IMR-90 (cell line): Measurements from ENCODE around the gene SLC25A2. TPM values are rescaled to one million over a fixed set of nuclear protein-coding genes. Genes with fewer than 3 reads are reported as not detected.

Experiments used
- ATAC-seq: fragments of 200-7000 bp; cut with Tn5 transposase; 2 replicates; pipeline ENCODE4 v1.9.1; 2020; ENCODE audit warnings: low read depth, mild to moderate bottlenecking, moderate library complexity
- BruUV-seq: library from RNA; stranded (reverse); fragments of 400-500 nt; replicated peaks from 2 replicates; lab custom pipeline; 2021; lab: Mats Ljungman, UMichigan
- CTCF ChIA-PET: fragments of 300-600 bp; formaldehyde crosslinking; extraction: SDS; loops from one replicate; lab custom pipeline; 2021; ENCODE audit warnings: antibody characterized with exemption; lab: Yijun Ruan, JAX
- POLR2A ChIA-PET: fragments of 300-600 bp; sonication (Branson Sonifier 250); formaldehyde crosslinking; loops from one replicate; lab custom pipeline; 2022; ENCODE audit warnings: antibody characterized with exemption; ENCODE audit not compliant: unreplicated experiment; lab: Charles Lee
- DNase-seq: peaks from one replicate; pipeline ENCODE4 v3.0.0; 2013
- H2AFZ ChIP-seq: replicated peaks from 2 replicates; pipeline ENCODE3; 2013; ENCODE audit warnings: low read length, mild to moderate bottlenecking; ENCODE audit not compliant: poor library complexity
- H2AK5ac ChIP-seq: 2 replicates; pipeline ENCODE4 v1.6.1; 2013; ENCODE audit warnings: low read depth, low read length, inconsistent platforms
- H2AK9ac ChIP-seq: replicated peaks from 2 replicates; pipeline ENCODE3; 2013; ENCODE audit warnings: mild to moderate bottlenecking, low read depth, low read length, moderate library complexity; ENCODE audit not compliant: poor library complexity
- H2BK120ac ChIP-seq: 2 replicates; pipeline ENCODE4 v1.6.1; 2013; ENCODE audit warnings: low read depth, low read length, inconsistent platforms
- H2BK15ac ChIP-seq: 3 replicates; pipeline ENCODE4 v1.6.1; 2013; ENCODE audit warnings: low read depth, low read length, inconsistent platforms
- H2BK20ac ChIP-seq: 2 replicates; pipeline ENCODE4 v1.6.1; 2013; ENCODE audit warnings: low read depth, mild to moderate bottlenecking, inconsistent platforms, low read length, moderate library complexity
- H2BK5ac ChIP-seq: 2 replicates; pipeline ENCODE4 v1.6.1; 2013; ENCODE audit warnings: mild to moderate bottlenecking, low read depth, low read length, inconsistent platforms; ENCODE audit not compliant: poor library complexity, severe bottlenecking
- H3K14ac ChIP-seq: replicated peaks from 2 replicates; pipeline ENCODE4 v1.6.1; 2013; ENCODE audit warnings: low read depth, low read length, inconsistent platforms
- H3K18ac ChIP-seq: 2 replicates; pipeline ENCODE4 v1.6.1; 2013; ENCODE audit warnings: low read depth, low read length, control low read depth
- H3K23ac ChIP-seq: 2 replicates; pipeline ENCODE4 v1.6.1; 2013; ENCODE audit warnings: low read depth, low read length, inconsistent platforms
- H3K27ac ChIP-seq: 2 replicates; pipeline ENCODE4 v1.5.1; 2013; ENCODE audit warnings: mild to moderate bottlenecking, control low read depth, low read length; ENCODE audit not compliant: insufficient read depth
- H3K27me3 ChIP-seq: 2 replicates; pipeline ENCODE4 v1.6.1; 2013; ENCODE audit warnings: low read length; ENCODE audit not compliant: control insufficient read depth, insufficient read depth
- H3K36me3 ChIP-seq: 2 replicates; pipeline ENCODE4 v1.6.1; 2013; ENCODE audit warnings: low read length, mixed read lengths; ENCODE audit not compliant: control insufficient read depth, insufficient read depth
- H3K4ac ChIP-seq: 2 replicates; pipeline ENCODE4 v1.6.1; 2013; ENCODE audit warnings: low read depth, low read length, inconsistent platforms
- H3K4me1 ChIP-seq: 2 replicates; pipeline ENCODE4 v1.6.1; 2013; ENCODE audit warnings: low read length, mixed read lengths; ENCODE audit not compliant: control insufficient read depth, insufficient read depth
- H3K4me2 ChIP-seq: 2 replicates; pipeline ENCODE4 v1.6.1; 2013; ENCODE audit warnings: low read depth, mild to moderate bottlenecking, control low read depth, low read length, moderate library complexity
- H3K4me3 ChIP-seq: 2 replicates; pipeline ENCODE4 v1.5.1; 2013; ENCODE audit warnings: low read depth, mild to moderate bottlenecking, control low read depth, low read length, moderate library complexity; ENCODE audit not compliant: insufficient read depth
- H3K56ac ChIP-seq: 2 replicates; pipeline ENCODE4 v1.6.1; 2013; ENCODE audit warnings: low read length, inconsistent platforms; ENCODE audit not compliant: insufficient read depth; ENCODE audit errors: extremely low read depth
- H3K79me1 ChIP-seq, 2 experiments: 2 replicates each; pipeline ENCODE4 v1.6.1; 2013; ENCODE audit warnings: low read length in 2 of 2, inconsistent platforms in 1 of 2, low read depth in 1 of 2
- H3K9ac ChIP-seq: 2 replicates; pipeline ENCODE4 v1.6.1; 2013; ENCODE audit warnings: low read depth, low read length, control low read depth
- H3K9me1 ChIP-seq: 2 replicates; pipeline ENCODE4 v1.6.1; 2013; ENCODE audit warnings: low read length, inconsistent platforms; ENCODE audit not compliant: insufficient read depth
- H3K9me3 ChIP-seq: 2 replicates; pipeline ENCODE4 v1.6.1; 2013; ENCODE audit warnings: low read length; ENCODE audit not compliant: control insufficient read depth, insufficient read depth
- H4K20me1 ChIP-seq: 2 replicates; pipeline ENCODE4 v1.6.1; 2013; ENCODE audit warnings: low read length, inconsistent platforms; ENCODE audit not compliant: insufficient read depth
- H4K5ac ChIP-seq: 2 replicates; pipeline ENCODE4 v1.6.1; 2013; ENCODE audit warnings: mild to moderate bottlenecking, low read depth, low read length, control low read depth
- H4K8ac ChIP-seq, 2 experiments: 2 replicates each; pipeline ENCODE4 v1.6.1; 2013; ENCODE audit warnings: low read depth in 2 of 2, low read length in 2 of 2, control low read depth in 1 of 2, inconsistent platforms in 1 of 2
- H4K91ac ChIP-seq: 2 replicates; pipeline ENCODE4 v1.6.1; 2013; ENCODE audit warnings: low read depth, low read length, inconsistent platforms; ENCODE audit not compliant: insufficient read depth
- BHLHE40 ChIP-seq: fragments of 150-350 bp; IDR thresholded peaks from 2 replicates; pipeline ENCODE4 v1.6.1; 2016; ENCODE audit warnings: mild to moderate bottlenecking, low read depth, low read length
- CHD1 ChIP-seq: IDR thresholded peaks from 2 replicates; pipeline ENCODE4 v1.6.1; 2012; ENCODE audit warnings: low read depth, low read length, improper control_type of control experiment
- CTCF ChIP-seq: conservative IDR thresholded peaks from 2 replicates; pipeline ENCODE4 v1.5.1; 2012; ENCODE audit warnings: mild to moderate bottlenecking, low read depth, low read length, improper control_type of control experiment
- ELK1 ChIP-seq: fragments of 150-350 bp; IDR thresholded peaks from 2 replicates; pipeline ENCODE4 v1.6.1; 2016; ENCODE audit warnings: low read depth, mild to moderate bottlenecking, low read length, moderate library complexity, borderline replicate concordance
- MAFK ChIP-seq: IDR thresholded peaks from 2 replicates; pipeline ENCODE4 v1.6.1; 2012; ENCODE audit warnings: low read depth, low read length, improper control_type of control experiment
- MXI1 ChIP-seq: IDR thresholded peaks from 2 replicates; pipeline ENCODE4 v1.6.1; 2012; ENCODE audit warnings: low read depth, mild to moderate bottlenecking, low read length, moderate library complexity, borderline replicate concordance
- NFE2L2 ChIP-seq: fragments of 150-350 bp; IDR thresholded peaks from 2 replicates; pipeline ENCODE4 v1.6.1; 2016; ENCODE audit warnings: low read depth, mild to moderate bottlenecking, low read length
- RAD21 ChIP-seq: IDR thresholded peaks from 2 replicates; pipeline ENCODE4 v1.6.1; 2012; ENCODE audit warnings: low read length, improper control_type of control experiment
- RCOR1 ChIP-seq: IDR thresholded peaks from 2 replicates; pipeline ENCODE4 v1.6.1; 2012; ENCODE audit warnings: mild to moderate bottlenecking, low read length, improper control_type of control experiment; ENCODE audit not compliant: insufficient replicate concordance
- RFX5 ChIP-seq: IDR thresholded peaks from 2 replicates; pipeline ENCODE4 v1.8.0; 2012; ENCODE audit warnings: low read depth, mild to moderate bottlenecking, low read length, moderate library complexity
- USF2 ChIP-seq: fragments of 150-350 bp; IDR thresholded peaks from 2 replicates; pipeline ENCODE4 v1.6.1; 2017; ENCODE audit warnings: mild to moderate bottlenecking, antibody characterized with exemption, low read length, low read depth
- dilution Hi-C: fragments of 300-500 bp; cut with HindIII; formaldehyde crosslinking; loops from one replicate; pipeline ENCODE4 v1.14.3; 2018; ENCODE audit warnings: low sequenced_read_pairs; ENCODE audit not compliant: unreplicated experiment
- in situ Hi-C: fragments of 300-500 bp; cut with MboI; formaldehyde crosslinking; loops from 3 replicates; pipeline ENCODE4 v1.14.3; 2019; ENCODE audit warnings: low sequenced_read_pairs, inconsistent platforms, mixed read lengths
- intact Hi-C: fragments of 100-400 bp; cut with micrococcal nuclease; formaldehyde crosslinking; loops from 2 replicates; pipeline ENCODE4 v1.10.0; 2022
- polyA plus RNA-seq, 3 experiments: library from polyadenylated mRNA; depleted of rRNA; stranded (reverse); fragments of >200 nt; gene quantifications; 2 replicates each; pipeline ENCODE4 v1.2.3, GENCODE V29; 2012; ENCODE audit warnings: low replicate concordance in 1 of 3
- total RNA-seq: library from RNA; depleted of rRNA; stranded (reverse); fragments of >200 nt; gene quantifications from 2 replicates; pipeline ENCODE4 v1.2.3, GENCODE V29; 2012

Gene SLC25A2
- total and polyA plus RNA-seq, 2 of the 4 experiments (the other 2 are of a cell fraction), result not detected

GRCh38 chr5:141258948-141259347, 44.9 kb downstream of the SLC25A2 start:
- no peaks in the 10 kb centered on the region for H3K4me1 ChIP-seq
- H2BK120ac ChIP-seq, result no peak overlapping the region
- H3K27ac ChIP-seq, result no peak overlapping the region
- no peak overlapping the region for H2BK5ac ChIP-seq
- H4K20me1 ChIP-seq, result no peaks in the 10 kb centered on the region
- H3K4ac ChIP-seq, result no peak overlapping the region
- CTCF ChIA-PET, result no interaction called here
- H3K14ac ChIP-seq, result no peak overlapping the region
- H2AFZ ChIP-seq, result no peak overlapping the region
- H3K79me1 ChIP-seq, result no peaks in the 10 kb centered on the region
- POLR2A ChIA-PET, result no interaction called here
- H2AK5ac ChIP-seq, result no peak overlapping the region
- H2BK20ac ChIP-seq, result no peak overlapping the region
- H3K9ac ChIP-seq, result no peak overlapping the region
- no peak overlapping the region for H3K18ac ChIP-seq
- H4K91ac ChIP-seq, result no peak overlapping the region
- no peaks in the 10 kb centered on the region for H3K27me3 ChIP-seq
- H2AK9ac ChIP-seq, result no peak overlapping the region
- H3K9me1 ChIP-seq, result no peaks in the 10 kb centered on the region
- no peak for DNase-seq
- no peaks in the 10 kb centered on the region for H3K36me3 ChIP-seq
- in situ Hi-C loops, result no loop called here
- ATAC-seq, result no peak
- no peak for TF ChIP-seq MAFK
- TF ChIP-seq NFE2L2, result no peak
- no peak for TF ChIP-seq CTCF
- TF ChIP-seq RFX5, result no peak
- no peak for TF ChIP-seq MXI1
- TF ChIP-seq USF2, result no peak
- TF ChIP-seq CHD1, result no peak
- TF ChIP-seq BHLHE40, result no peak
- no peak for TF ChIP-seq ELK1
- TF ChIP-seq RAD21, result no peak
- no peak for TF ChIP-seq RCOR1
- H4K8ac ChIP-seq, result no peak overlapping the region
- no peak overlapping the region for H3K23ac ChIP-seq
- BruUV-seq, result no TSS peak
- dilution Hi-C loops, result no loop called here
- no peak overlapping the region for H2BK15ac ChIP-seq
- no peak overlapping the region for H3K56ac ChIP-seq
- H4K5ac ChIP-seq, result no peak overlapping the region
- peaks cover 40% of the 10 kb centered on the region for H3K9me3 ChIP-seq
- no peak overlapping the region for H3K4me2 ChIP-seq
- no peak overlapping the region for H3K4me3 ChIP-seq
- intact Hi-C loops, result no loop called here
